ENCODE measurements around the gene SMDT1.
A peak's percentile ranks its signal among the peaks of the same experiment; 100 is the strongest.
"Not testable (repeated sequence)": the region's sequence is repeated elsewhere in the genome, so short reads cannot be mapped to it uniquely, and the experiment has no call there.

The SMDT1 gene

GRCh38 chr22:42070517-42071422, 8.7 kb upstream of the SMDT1 start, which contains the start of gene NAGA:
Gene NAGA, minus strand, starts transcription at chr22:42070812. Its CDS starts 515 bp downstream, at chr22:42070297.
- DNase-seq (ENCODE audit: low spot score): peak; percentile 96

- DNase-seq (ENCODE audit: low spot score): not testable (repeated sequence)
Observed at GRCh38 chr22:42071508-42071907, 8.0 kb upstream of the SMDT1 start.

GRCh38 chr22:42072606-42073330, 6.7 kb upstream of the SMDT1 start:
- no peak for DNase-seq (ENCODE audit: low spot score)

GRCh38 chr22:42073621-42074041, 5.9 kb upstream of the SMDT1 start:
- peak; percentile 3 for DNase-seq (ENCODE audit: low spot score)

- peak; percentile 72 for DNase-seq (ENCODE audit: low spot score)
Observed at GRCh38 chr22:42074132-42074811, 5.2 kb upstream of the SMDT1 start, which contains the start of gene PHETA2. Gene PHETA2, plus strand, starts transcription at chr22:42074248. Its CDS starts 3,046 bp downstream, at chr22:42077294.

GRCh38 chr22:42074846-42075676, 4.4 kb upstream of the SMDT1 start:
- peak; percentile 6 for DNase-seq (ENCODE audit: low spot score)

GRCh38 chr22:42076764-42077485, 2.6 kb upstream of the SMDT1 start:
- DNase-seq (ENCODE audit: low spot score): no peak

- DNase-seq (ENCODE audit: low spot score): peak; percentile 5
Observed at GRCh38 chr22:42077486-42078125, 1.9 kb upstream of the SMDT1 start.

GRCh38 chr22:42078469-42079318, 806 bp upstream of the SMDT1 start:
- peak; percentile 19 for DNase-seq (ENCODE audit: low spot score)

- peak; percentile 43 for DNase-seq (ENCODE audit: low spot score)
Observed at GRCh38 chr22:42080287-42080686, 787 bp downstream of the SMDT1 start.

GRCh38 chr22:42083119-42083518, 3.6 kb downstream of the SMDT1 start:
- no peak for DNase-seq (ENCODE audit: low spot score)

- DNase-seq (ENCODE audit: low spot score): no peak
Observed at GRCh38 chr22:42084874-42085273, 5.4 kb downstream of the SMDT1 start.

GRCh38 chr22:42086051-42086450, 6.6 kb downstream of the SMDT1 start:
- no peak for DNase-seq (ENCODE audit: low spot score)

- DNase-seq (ENCODE audit: low spot score): peak; percentile 99
Observed at GRCh38 chr22:42090596-42091454, 11.3 kb downstream of the SMDT1 start, which contains the start of gene NDUFA6. Gene NDUFA6, minus strand, starts transcription at chr22:42090772. Its CDS starts 28 bp downstream, at chr22:42090744.

GRCh38 chr22:42091455-42091782, 11.9 kb downstream of the SMDT1 start:
- DNase-seq (ENCODE audit: low spot score): no peak

- DNase-seq (ENCODE audit: low spot score): no peak
Observed at GRCh38 chr22:42101199-42101598, 21.7 kb downstream of the SMDT1 start.

- not testable (repeated sequence) for DNase-seq (ENCODE audit: low spot score)
Observed at GRCh38 chr22:42104332-42104860, 24.9 kb downstream of the SMDT1 start.

- DNase-seq (ENCODE audit: low spot score): no peak
Observed at GRCh38 chr22:42108848-42109247, 29.3 kb downstream of the SMDT1 start.

Measured in AG20443 (cell line).